ENCODE data around the gene RAB7A. TPM values are rescaled to one million over a fixed set of nuclear protein-coding genes. Genes with fewer than 3 reads are reported as not detected.

Gene RAB7A
- total RNA-seq, 1 experiment from 2014 or later: 172 TPM

- Mint-ChIP-seq H3K36me3 (ENCODE audit: insufficient read depth, unreplicated experiment) (peaks cover 12% of the 10 kb centered on the region), H3K9me3 (ENCODE audit: unreplicated experiment) (no peaks in the 10 kb centered on the region), H3K27me3 (ENCODE audit: insufficient read depth, unreplicated experiment) (no peaks in the 10 kb centered on the region), H3K4me3 (ENCODE audit: unreplicated experiment) (no peak overlapping the region), H3K27ac (ENCODE audit: low read depth, unreplicated experiment) (no peak overlapping the region), H3K4me1 (ENCODE audit: insufficient read depth, unreplicated experiment) (peaks cover 18% of the 10 kb centered on the region)
- CTCF ChIA-PET: no interaction called here
- DNase-seq (ENCODE audit: unreplicated experiment): no peak
- POLR2A ChIA-PET: no interaction called here
- intact Hi-C loops (cut with micrococcal nuclease): no loop called here
- no peak for TF ChIP-seq CTCF (IDR thresholded peaks at IDR 0.05; ENCODE audit: unreplicated experiment)
- BruUV-seq (replicated peaks): no TSS peak
Measured at GRCh38 chr3:128760881-128761280, 34.9 kb downstream of the RAB7A start.

GRCh38 chr3:128761392-128761791 is 35.4 kb downstream of the RAB7A start:
- POLR2A ChIA-PET: no interaction called here
- CTCF ChIA-PET: interaction anchor here (1.0 kb wide), 1 partner anchor 78 kb away, joined by 3 read pairs; no protein-coding TSS in a partner anchor
- intact Hi-C loops (cut with micrococcal nuclease): no loop called here
- Mint-ChIP-seq H3K4me1 (ENCODE audit: insufficient read depth, unreplicated experiment) (peaks cover 18% of the 10 kb centered on the region), H3K36me3 (ENCODE audit: insufficient read depth, unreplicated experiment) (peaks cover 12% of the 10 kb centered on the region), H3K9me3 (ENCODE audit: unreplicated experiment) (no peaks in the 10 kb centered on the region), H3K4me3 (ENCODE audit: unreplicated experiment) (no peak overlapping the region), H3K27me3 (ENCODE audit: insufficient read depth, unreplicated experiment) (no peaks in the 10 kb centered on the region), H3K27ac (ENCODE audit: low read depth, unreplicated experiment) (no peak overlapping the region)
- no peak for TF ChIP-seq CTCF (IDR thresholded peaks at IDR 0.05; ENCODE audit: unreplicated experiment)
- DNase-seq (ENCODE audit: unreplicated experiment): no peak
- BruUV-seq (replicated peaks): no TSS peak

GRCh38 chr3:128763967-128764366 is 38.0 kb downstream of the RAB7A start:
- ChIA-PET POLR2A (no interaction called here), CTCF (interaction anchor here (0.6 to 1.2 kb wide), 3 partner anchors 12 to 126 kb away, joined by 3 to 4 read pairs (median 3); no protein-coding TSS in a partner anchor)
- H3K27ac Mint-ChIP-seq (ENCODE audit: low read depth, unreplicated experiment): no peak overlapping the region
- H3K4me1 Mint-ChIP-seq (ENCODE audit: insufficient read depth, unreplicated experiment): peaks cover 28% of the 10 kb centered on the region
- BruUV-seq (replicated peaks): no TSS peak
- no peak for TF ChIP-seq CTCF (IDR thresholded peaks at IDR 0.05; ENCODE audit: unreplicated experiment)
- H3K27me3 Mint-ChIP-seq (ENCODE audit: insufficient read depth, unreplicated experiment): no peaks in the 10 kb centered on the region
- intact Hi-C loops (cut with micrococcal nuclease): no loop called here
- H3K4me3 Mint-ChIP-seq (ENCODE audit: unreplicated experiment): no peak overlapping the region
- DNase-seq (ENCODE audit: unreplicated experiment): no peak
- peaks cover 21% of the 10 kb centered on the region for H3K36me3 Mint-ChIP-seq (ENCODE audit: insufficient read depth, unreplicated experiment)
- no peaks in the 10 kb centered on the region for H3K9me3 Mint-ChIP-seq (ENCODE audit: unreplicated experiment)

- H3K4me3 Mint-ChIP-seq (ENCODE audit: unreplicated experiment): no peak overlapping the region
- H3K4me1 Mint-ChIP-seq (ENCODE audit: insufficient read depth, unreplicated experiment): peaks cover 20% of the 10 kb centered on the region
- ChIA-PET POLR2A (no interaction called here), CTCF (interaction anchor here (0.7 to 1.2 kb wide), 2 partner anchors 56 to 127 kb away, joined by 4 read pairs; no protein-coding TSS in a partner anchor)
- H3K27ac Mint-ChIP-seq (ENCODE audit: low read depth, unreplicated experiment): no peak overlapping the region
- peaks cover 21% of the 10 kb centered on the region for H3K36me3 Mint-ChIP-seq (ENCODE audit: insufficient read depth, unreplicated experiment)
- intact Hi-C loops (cut with micrococcal nuclease): no loop called here
- no peak for DNase-seq (ENCODE audit: unreplicated experiment)
- H3K9me3 Mint-ChIP-seq (ENCODE audit: unreplicated experiment): no peaks in the 10 kb centered on the region
- H3K27me3 Mint-ChIP-seq (ENCODE audit: insufficient read depth, unreplicated experiment): no peaks in the 10 kb centered on the region
- no peak for TF ChIP-seq CTCF (IDR thresholded peaks at IDR 0.05; ENCODE audit: unreplicated experiment)
- BruUV-seq (replicated peaks): no TSS peak
Measured at GRCh38 chr3:128764863-128765262, 38.9 kb downstream of the RAB7A start.
